ENCODE data around the gene ZNF710. TPM values are rescaled to one million over a fixed set of nuclear protein-coding genes. Genes with fewer than 3 reads are reported as not detected.

The ZNF710 gene
- total and polyA plus RNA-seq, 2 of the 8 experiments (the other 6 are each of a cell fraction or from before 2014, with no cell fraction given), result 10.5 to 24.0 TPM

- ChIA-PET CTCF (ENCODE audit: partially characterized antibody) (interaction anchor here (1.8 kb wide), 1 partner anchor 17 kb away, joined by 5 read pairs; no protein-coding TSS in a partner anchor), POLR2A (ENCODE audit: partially characterized antibody) (no interaction called here)
- Histone ChIP-seq H2BK120ac (replicated peaks; ENCODE audit: low read depth, low read length) (no peak overlapping the region), H3K9me3 (ENCODE audit: insufficient read depth in 2 of 2, low read depth in 1 of 2, low read length in 1 of 2) (peaks cover 0 to 4% of the 10 kb centered on the region in 2 experiments; a peak in 1 of 4 replicates), H3K79me2 (ENCODE audit: control insufficient read depth in 1 of 2, insufficient read depth in 2 of 2, low read length in 2 of 2) (no peaks in the 10 kb centered on the region), H3K18ac (ENCODE audit: extremely low read depth, low read length) (no peak overlapping the region), H3K14ac (ENCODE audit: insufficient read length) (no peak overlapping the region), H3K23me2 (ENCODE audit: low read depth, low read length) (no peaks in the 10 kb centered on the region; the same call in 1 of the 2 replicates), H4K5ac (ENCODE audit: insufficient read length, low read depth, low read length) (no peak overlapping the region), H3K23ac (ENCODE audit: insufficient read length) (no peak overlapping the region), H3K4me3 (ENCODE audit: extremely low read depth in 1 of 4, insufficient read depth in 2 of 4, low read depth in 3 of 4, low read length in 4 of 4) (no peak overlapping the region), H3K79me1 (ENCODE audit: low read depth, low read length) (no peaks in the 10 kb centered on the region), H3K4me2 (ENCODE audit: insufficient read depth in 1 of 2, low read depth in 2 of 2, low read length in 2 of 2) (no peak overlapping the region), H3K4ac (replicated peaks; ENCODE audit: insufficient read length, low read depth, low read length) (no peak overlapping the region), H2BK15ac (ENCODE audit: low read length) (no peak overlapping the region), H3K27ac (ENCODE audit: low read depth, low read length) (no peak overlapping the region), H3K4me1 (replicated peaks in 1 of 4; ENCODE audit: control insufficient read depth in 3 of 4, insufficient read depth in 4 of 4, low read length in 3 of 4) (peaks cover 0 to 3% (median 0%) of the 10 kb centered on the region in 4 experiments; a peak in 1 of 7 replicates), H3K27me3 (replicated peaks in 1 of 4; ENCODE audit: control insufficient read depth in 3 of 4, extremely low read depth in 1 of 4, insufficient read depth in 3 of 4, low read length in 3 of 4) (no peaks in the 10 kb centered on the region), H2AK5ac (ENCODE audit: low read depth, low read length) (no peak overlapping the region), H2BK12ac (ENCODE audit: low read depth, low read length) (no peak overlapping the region), H3K56ac (replicated peaks; ENCODE audit: insufficient read length, low read depth, low read length) (no peak overlapping the region), H3K9ac (replicated peaks in 1 of 4; ENCODE audit: extremely low read depth in 1 of 4, low read depth in 3 of 4, low read length in 3 of 4) (no peak overlapping the region), H4K91ac (replicated peaks; ENCODE audit: insufficient read length, low read length) (no peak overlapping the region), H2AFZ (ENCODE audit: low read length) (no peak overlapping the region), H4K8ac (ENCODE audit: extremely low read depth, insufficient read depth, low read length) (no peak overlapping the region), H3K36me3 (ENCODE audit: control insufficient read depth in 2 of 4, insufficient read depth in 4 of 4, low read length in 3 of 4) (no peaks in the 10 kb centered on the region), H2BK20ac (ENCODE audit: low read length) (no peak overlapping the region), H2BK5ac (ENCODE audit: low read depth, low read length) (no peak overlapping the region), H4K20me1 (replicated peaks in 1 of 2; ENCODE audit: control insufficient read depth in 1 of 2, insufficient read depth in 2 of 2, low read length in 2 of 2) (no peaks in the 10 kb centered on the region)
- DNase-seq (ENCODE audit: low read depth in 1 of 2, low spot score in 2 of 2) (no peak), FAIRE-seq (no peak)
- 66% methylated on average over 3 of the region's 3 CpGs; no CpG with 5 or more reads in 1 of the 2 experiments for WGBS, 2 experiments (ENCODE audit: extremely low coverage in 1 of 2, insufficient coverage in 1 of 2, insufficient read length in 1 of 2, insufficient replicate concordance in 2 of 2, low coverage in 1 of 2, low lambda C conversion rate in 2 of 2, missing lambda C conversion rate in 1 of 2)
- TF ChIP-seq CHD2 (IDR thresholded peaks at IDR 0.05; ENCODE audit: low read length) (no peak), FOSL1 (IDR thresholded peaks at IDR 0.05; ENCODE audit: insufficient read depth, low read depth, low read length) (no peak), MAFK (IDR thresholded peaks at IDR 0.05; ENCODE audit: low read depth, low read length) (peak; percentile 6; the same call in 1 of the 2 replicates)
Measured at GRCh38 chr15:89954541-89954940, 46.6 kb upstream of the ZNF710 start.

Data from H1 (cell line).